ENCODE measurements around the gene PDSS2. TPM values are rescaled to one million over a fixed set of nuclear protein-coding genes. Genes with fewer than 3 reads are reported as not detected.
"Not testable (repeated sequence)": the region's sequence is repeated elsewhere in the genome, so short reads cannot be mapped to it uniquely, and the experiment has no call there.

PDSS2 gene
- total and polyA plus RNA-seq, 2 of the 8 experiments (the other 6 are each of a cell fraction or from before 2014, with no cell fraction given) = 10.7 to 16.1 TPM

DNA sequence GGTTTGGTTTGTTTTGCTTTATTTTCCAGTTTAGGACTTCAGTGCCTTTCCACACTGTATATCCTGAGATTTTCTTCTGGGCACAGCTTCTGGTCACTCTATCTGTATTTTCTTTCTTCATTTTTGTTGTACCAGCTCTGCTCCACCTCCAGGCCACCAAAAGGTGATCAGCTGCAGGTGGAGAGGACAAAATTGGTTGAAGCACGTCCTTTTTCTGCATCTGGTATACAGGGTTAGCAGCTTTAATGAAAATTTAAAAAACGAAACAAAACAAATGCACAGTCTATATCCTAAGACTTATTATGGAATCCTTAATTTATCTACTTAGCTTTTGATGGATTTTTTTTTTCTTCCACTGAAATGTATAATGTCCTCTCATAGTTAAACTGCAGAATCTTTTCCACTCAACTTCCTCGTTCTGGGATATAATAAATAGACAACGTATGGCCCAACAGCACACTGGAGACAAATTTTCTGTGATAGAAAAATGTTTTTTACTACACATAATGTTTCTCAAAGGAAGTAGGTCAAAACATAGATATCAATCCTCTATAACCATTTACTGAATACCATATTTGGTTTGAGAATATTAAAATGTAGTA lies 19.8 kb upstream of the PDSS2 start (continued):
- no peak for TF ChIP-seq HDAC6 (IDR thresholded peaks at IDR 0.05; ENCODE audit: low read depth, low read length)
- TF ChIP-seq POLR2A (IDR thresholded peaks at IDR 0.05; ENCODE audit: control extremely low read depth in 1 of 2, low read depth in 2 of 2, low read length in 2 of 2) = no peak

DNA sequence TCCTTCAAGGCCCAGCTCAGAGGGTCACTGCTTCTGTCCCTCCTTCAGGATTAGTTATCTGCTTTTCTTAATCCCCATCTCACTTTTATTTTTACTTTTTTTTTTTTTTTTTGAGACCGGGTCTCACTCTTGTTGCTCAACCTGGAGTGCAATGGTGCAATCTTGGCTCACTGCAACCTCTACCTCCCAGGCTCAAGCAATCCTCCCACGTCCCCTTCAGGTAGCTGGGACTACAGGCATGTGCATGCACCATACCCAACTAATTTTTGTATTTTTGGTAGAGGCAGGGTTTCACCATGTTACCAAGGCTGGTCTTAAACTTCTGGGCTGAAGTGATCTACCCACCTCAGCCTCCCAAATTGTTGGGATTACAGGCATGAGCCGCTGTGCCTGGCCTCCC lies 16.5 kb upstream of the PDSS2 start:
- H3K79me1 ChIP-seq (ENCODE audit: low read depth, low read length); H2BK20ac ChIP-seq (ENCODE audit: low read length); H2AFZ ChIP-seq (ENCODE audit: low read length); H3K56ac ChIP-seq (replicated peaks; ENCODE audit: insufficient read length, low read depth, low read length); H2BK15ac ChIP-seq (ENCODE audit: low read length); H3K27me3 ChIP-seq (replicated peaks in 1 of 4; ENCODE audit: control insufficient read depth in 3 of 4, extremely low read depth in 1 of 4, insufficient read depth in 3 of 4, low read length in 3 of 4); H2BK5ac ChIP-seq (ENCODE audit: low read depth, low read length); H4K20me1 ChIP-seq (replicated peaks in 1 of 2; ENCODE audit: control insufficient read depth in 1 of 2, insufficient read depth in 2 of 2, low read length in 2 of 2); H3K4me2 ChIP-seq (ENCODE audit: insufficient read depth in 1 of 2, low read depth in 2 of 2, low read length in 2 of 2); H3K4me3 ChIP-seq (ENCODE audit: extremely low read depth in 1 of 4, insufficient read depth in 2 of 4, low read depth in 3 of 4, low read length in 4 of 4); H3K14ac ChIP-seq (ENCODE audit: insufficient read length); H2BK12ac ChIP-seq (ENCODE audit: low read depth, low read length); H3K4me1 ChIP-seq (replicated peaks in 1 of 4; ENCODE audit: control insufficient read depth in 3 of 4, insufficient read depth in 4 of 4, low read length in 3 of 4); POLR2A ChIA-PET (ENCODE audit: partially characterized antibody); H2AK5ac ChIP-seq (ENCODE audit: low read depth, low read length); H3K4ac ChIP-seq (replicated peaks; ENCODE audit: insufficient read length, low read depth, low read length); H3K9me3 ChIP-seq (ENCODE audit: insufficient read depth in 2 of 2, low read depth in 1 of 2, low read length in 1 of 2); H3K23me2 ChIP-seq (ENCODE audit: low read depth, low read length); H3K27ac ChIP-seq (ENCODE audit: low read depth, low read length); H3K23ac ChIP-seq (ENCODE audit: insufficient read length); FAIRE-seq; H3K36me3 ChIP-seq (ENCODE audit: control insufficient read depth in 2 of 4, insufficient read depth in 4 of 4, low read length in 3 of 4); DNase-seq (ENCODE audit: low read depth in 1 of 2, low spot score in 2 of 2); H4K91ac ChIP-seq (replicated peaks; ENCODE audit: insufficient read length, low read length); H4K8ac ChIP-seq (ENCODE audit: extremely low read depth, insufficient read depth, low read length); H3K9ac ChIP-seq (replicated peaks in 1 of 4; ENCODE audit: extremely low read depth in 1 of 4, low read depth in 3 of 4, low read length in 3 of 4); H2BK120ac ChIP-seq (replicated peaks; ENCODE audit: low read depth, low read length); CTCF ChIA-PET (ENCODE audit: partially characterized antibody); H3K79me2 ChIP-seq (ENCODE audit: control insufficient read depth in 1 of 2, insufficient read depth in 2 of 2, low read length in 2 of 2); H3K18ac ChIP-seq (ENCODE audit: extremely low read depth, low read length); H4K5ac ChIP-seq (ENCODE audit: insufficient read length, low read depth, low read length): not testable (repeated sequence)
- WGBS, 2 experiments (ENCODE audit: extremely low coverage in 1 of 2, insufficient coverage in 1 of 2, insufficient read length in 1 of 2, insufficient replicate concordance in 2 of 2, low coverage in 1 of 2, low lambda C conversion rate in 2 of 2, missing lambda C conversion rate in 1 of 2) = 100% methylated on average over 2 of the region's 3 CpGs; no CpG with 5 or more reads in 1 of the 2 experiments
